A549 treated with DMSO at 1 μM for 4 hours (cell line): ENCODE measurements around the gene XPO4. TPM values are rescaled to one million over a fixed set of nuclear protein-coding genes. Genes with fewer than 3 reads are reported as not detected.

Experiments used
- total RNA-seq: library from RNA; stranded (reverse); fragments of 200-300 nt; extraction: Qiagen RNA extraction; gene quantifications from 5 replicates; pipeline ENCODE4 v1.2.3, GENCODE V29; 2022; ENCODE audit warnings: low read depth

XPO4 gene
- total RNA-seq = 6.1 to 9.0 TPM (median 8.0 TPM) in 5 replicates

GRCh38 chr13:20902438-20903163, at the start of gene XPO4:
Gene XPO4 (minus strand): TSS chr13:20902746. CDS start chr13:20902738, 8 bp downstream.

GRCh38 chr13:20773194-20774080, 129.1 kb downstream of the XPO4 start, which contains the start of gene EEF1AKMT1:
Gene EEF1AKMT1 (minus strand): TSS chr13:20773961. CDS start chr13:20757598, 16,363 bp downstream.

Other genes starting within 250 kb of the XPO4 start
- 1.0 to 1.3 TPM (median 1.1 TPM) in 5 replicates for gene IL17D, start 199.0 kb downstream of the XPO4 start, total RNA-seq
- gene EEF1AKMT1, start 128.8 kb downstream of the XPO4 start, total RNA-seq = 2.6 to 5.9 TPM (median 4.9 TPM) in 5 replicates
- gene LATS2, start 158.8 kb upstream of the XPO4 start, total RNA-seq = 8.1 to 10.9 TPM (median 8.6 TPM) in 5 replicates
- gene SAP18, start 237.4 kb upstream of the XPO4 start, total RNA-seq = 100 to 165 TPM (median 148 TPM) in 5 replicates